ENCODE measurements around the gene CXCL17.

Gene CXCL17

GRCh38 chr19:42421101-42421500 lies 21.6 kb downstream of the CXCL17 start:
- FAIRE-seq = no peak
- DNase-seq (ENCODE audit: insufficient read length, low spot score) = no peak
- TF ChIP-seq TAF1 (IDR thresholded peaks at IDR 0.05; ENCODE audit: low read depth, low read length) (no peak), SPI1 (IDR thresholded peaks at IDR 0.05; ENCODE audit: low read depth, low read length) (no peak), POLR2A (IDR thresholded peaks at IDR 0.05; ENCODE audit: low read depth, low read length) (no peak), PAX5 (IDR thresholded peaks at IDR 0.05; ENCODE audit: insufficient read depth, low read length, severe bottlenecking) (no peak), POU2F2 (IDR thresholded peaks at IDR 0.05; ENCODE audit: low read depth, low read length) (no peak), POLR2AphosphoS5 (IDR thresholded peaks at IDR 0.05; ENCODE audit: low read depth, low read length) (no peak)

GRCh38 chr19:42420055-42420544 lies 22.6 kb downstream of the CXCL17 start:
- TF ChIP-seq POLR2AphosphoS5 (IDR thresholded peaks at IDR 0.05; ENCODE audit: low read depth, low read length) (no peak), POLR2A (IDR thresholded peaks at IDR 0.05; ENCODE audit: low read depth, low read length) (no peak), TAF1 (IDR thresholded peaks at IDR 0.05; ENCODE audit: low read depth, low read length) (no peak), POU2F2 (IDR thresholded peaks at IDR 0.05; ENCODE audit: low read depth, low read length) (no peak), PAX5 (IDR thresholded peaks at IDR 0.05; ENCODE audit: insufficient read depth, low read length, severe bottlenecking) (no peak)
- FAIRE-seq (peak; percentile 95), DNase-seq (ENCODE audit: insufficient read length, low spot score) (peak; percentile 86)

- DNase-seq (ENCODE audit: insufficient read length, low spot score) (no peak), FAIRE-seq (no peak)
- TF ChIP-seq POU2F2 (IDR thresholded peaks at IDR 0.05; ENCODE audit: low read depth, low read length) = no peak
- no peak for TF ChIP-seq PAX5 (IDR thresholded peaks at IDR 0.05; ENCODE audit: insufficient read depth, low read length, severe bottlenecking)
- TF ChIP-seq POLR2AphosphoS5 (IDR thresholded peaks at IDR 0.05; ENCODE audit: low read depth, low read length) = no peak
- no peak for TF ChIP-seq SPI1 (IDR thresholded peaks at IDR 0.05; ENCODE audit: low read depth, low read length)
- no peak for TF ChIP-seq POLR2A (IDR thresholded peaks at IDR 0.05; ENCODE audit: low read depth, low read length)
- TF ChIP-seq TAF1 (IDR thresholded peaks at IDR 0.05; ENCODE audit: low read depth, low read length) = no peak
Observed at GRCh38 chr19:42419309-42419708, 23.4 kb downstream of the CXCL17 start.

GRCh38 chr19:42412661-42413076 lies 30.1 kb downstream of the CXCL17 start:
- no peak for TF ChIP-seq POLR2A (IDR thresholded peaks at IDR 0.05; ENCODE audit: low read depth, low read length)
- TF ChIP-seq PAX5 (IDR thresholded peaks at IDR 0.05; ENCODE audit: insufficient read depth, low read length, severe bottlenecking) = no peak
- TF ChIP-seq TAF1 (IDR thresholded peaks at IDR 0.05; ENCODE audit: low read depth, low read length) = no peak
- no peak for TF ChIP-seq POLR2AphosphoS5 (IDR thresholded peaks at IDR 0.05; ENCODE audit: low read depth, low read length)
- no peak for TF ChIP-seq SPI1 (IDR thresholded peaks at IDR 0.05; ENCODE audit: low read depth, low read length)
- TF ChIP-seq POU2F2 (IDR thresholded peaks at IDR 0.05; ENCODE audit: low read depth, low read length) = no peak
- DNase-seq (ENCODE audit: insufficient read length, low spot score) (no peak), FAIRE-seq (no peak)

- DNase-seq (ENCODE audit: insufficient read length, low spot score) (no peak), FAIRE-seq (no peak)
- TF ChIP-seq POLR2A (IDR thresholded peaks at IDR 0.05; ENCODE audit: low read depth, low read length) (no peak), POLR2AphosphoS5 (IDR thresholded peaks at IDR 0.05; ENCODE audit: low read depth, low read length) (no peak), POU2F2 (IDR thresholded peaks at IDR 0.05; ENCODE audit: low read depth, low read length) (no peak), TAF1 (IDR thresholded peaks at IDR 0.05; ENCODE audit: low read depth, low read length) (no peak), PAX5 (IDR thresholded peaks at IDR 0.05; ENCODE audit: insufficient read depth, low read length, severe bottlenecking) (no peak), SPI1 (IDR thresholded peaks at IDR 0.05; ENCODE audit: low read depth, low read length) (no peak)
Observed at GRCh38 chr19:42412227-42412626, 30.5 kb downstream of the CXCL17 start.

- TF ChIP-seq TAF1 (IDR thresholded peaks at IDR 0.05; ENCODE audit: low read depth, low read length) (no peak), PAX5 (IDR thresholded peaks at IDR 0.05; ENCODE audit: insufficient read depth, low read length, severe bottlenecking) (no peak), SPI1 (IDR thresholded peaks at IDR 0.05; ENCODE audit: low read depth, low read length) (no peak), POLR2A (IDR thresholded peaks at IDR 0.05; ENCODE audit: low read depth, low read length) (no peak), POU2F2 (IDR thresholded peaks at IDR 0.05; ENCODE audit: low read depth, low read length) (no peak), POLR2AphosphoS5 (IDR thresholded peaks at IDR 0.05; ENCODE audit: low read depth, low read length) (no peak)
- no peak for FAIRE-seq
Observed at GRCh38 chr19:42411581-42412178, 31.1 kb downstream of the CXCL17 start.

GRCh38 chr19:42410371-42410770 lies 32.4 kb downstream of the CXCL17 start:
- TF ChIP-seq POLR2AphosphoS5 (IDR thresholded peaks at IDR 0.05; ENCODE audit: low read depth, low read length) = no peak
- no peak for TF ChIP-seq POU2F2 (IDR thresholded peaks at IDR 0.05; ENCODE audit: low read depth, low read length)
- TF ChIP-seq POLR2A (IDR thresholded peaks at IDR 0.05; ENCODE audit: low read depth, low read length) = no peak
- no peak for TF ChIP-seq PAX5 (IDR thresholded peaks at IDR 0.05; ENCODE audit: insufficient read depth, low read length, severe bottlenecking)
- TF ChIP-seq TAF1 (IDR thresholded peaks at IDR 0.05; ENCODE audit: low read depth, low read length) = no peak
- TF ChIP-seq SPI1 (IDR thresholded peaks at IDR 0.05; ENCODE audit: low read depth, low read length) = no peak
- FAIRE-seq (no peak), DNase-seq (ENCODE audit: insufficient read length, low spot score) (no peak)

More at GRCh38 chr19:42411581-42412178, 31.1 kb downstream of the CXCL17 start:
- DNase-seq (ENCODE audit: insufficient read length, low spot score) = no peak

GRCh38 chr19:42409477-42409876 lies 33.3 kb downstream of the CXCL17 start:
- TF ChIP-seq SPI1 (IDR thresholded peaks at IDR 0.05; ENCODE audit: low read depth, low read length) (no peak), POU2F2 (IDR thresholded peaks at IDR 0.05; ENCODE audit: low read depth, low read length) (no peak), POLR2A (IDR thresholded peaks at IDR 0.05; ENCODE audit: low read depth, low read length) (no peak), POLR2AphosphoS5 (IDR thresholded peaks at IDR 0.05; ENCODE audit: low read depth, low read length) (no peak), PAX5 (IDR thresholded peaks at IDR 0.05; ENCODE audit: insufficient read depth, low read length, severe bottlenecking) (no peak)
- no peak for FAIRE-seq
- DNase-seq (ENCODE audit: insufficient read length, low spot score) = no peak

- DNase-seq (ENCODE audit: insufficient read length, low spot score) (no peak), FAIRE-seq (no peak)
- TF ChIP-seq SPI1 (IDR thresholded peaks at IDR 0.05; ENCODE audit: low read depth, low read length) (no peak), POLR2A (IDR thresholded peaks at IDR 0.05; ENCODE audit: low read depth, low read length) (no peak), TAF1 (IDR thresholded peaks at IDR 0.05; ENCODE audit: low read depth, low read length) (no peak), PAX5 (IDR thresholded peaks at IDR 0.05; ENCODE audit: insufficient read depth, low read length, severe bottlenecking) (no peak), POLR2AphosphoS5 (IDR thresholded peaks at IDR 0.05; ENCODE audit: low read depth, low read length) (no peak), POU2F2 (IDR thresholded peaks at IDR 0.05; ENCODE audit: low read depth, low read length) (no peak)
Observed at GRCh38 chr19:42407816-42408175, 35.0 kb downstream of the CXCL17 start.

Data from GM12891 (cell line).